OCI-LY3 (cell line): ENCODE results near the gene CRAMP1.

Experiments used
- EZH2phosphoT487 ChIP-seq: fragments of 200-600 bp; shearing (Covaris generic); IDR thresholded peaks from 2 replicates; pipeline ENCODE4 v1.6.1; 2018; ENCODE audit warnings: antibody characterized with exemption, mixed run types, low read depth
- TF ChIP-seq, protein P1 (sequence below): fragments of 200-600, 300-600 bp; sonication (generic); IDR thresholded peaks from 2 replicates; pipeline ENCODE4 v1.5.1; 2014; ENCODE audit warnings: antibody characterized with exemption, low read length, low read depth

DNA sequence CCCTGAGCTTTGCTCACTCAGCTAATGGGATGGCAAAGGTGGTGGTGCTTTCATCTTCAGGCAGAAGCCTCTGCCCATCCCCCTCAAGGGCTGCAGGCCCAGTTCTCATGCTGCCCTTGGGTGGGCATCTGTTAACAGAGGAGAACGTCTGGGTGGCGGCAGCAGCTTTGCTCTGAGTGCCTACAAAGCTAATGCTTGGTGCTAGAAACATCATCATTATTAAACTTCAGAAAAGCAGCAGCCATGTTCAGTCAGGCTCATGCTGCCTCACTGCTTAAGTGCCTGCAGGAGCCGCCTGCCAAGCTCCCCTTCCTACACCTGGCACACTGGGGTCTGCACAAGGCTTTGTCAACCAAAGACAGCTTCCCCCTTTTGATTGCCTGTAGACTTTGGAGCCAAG is 88.1 kb downstream of the CRAMP1 start:
- TF ChIP-seq, protein P1, sequence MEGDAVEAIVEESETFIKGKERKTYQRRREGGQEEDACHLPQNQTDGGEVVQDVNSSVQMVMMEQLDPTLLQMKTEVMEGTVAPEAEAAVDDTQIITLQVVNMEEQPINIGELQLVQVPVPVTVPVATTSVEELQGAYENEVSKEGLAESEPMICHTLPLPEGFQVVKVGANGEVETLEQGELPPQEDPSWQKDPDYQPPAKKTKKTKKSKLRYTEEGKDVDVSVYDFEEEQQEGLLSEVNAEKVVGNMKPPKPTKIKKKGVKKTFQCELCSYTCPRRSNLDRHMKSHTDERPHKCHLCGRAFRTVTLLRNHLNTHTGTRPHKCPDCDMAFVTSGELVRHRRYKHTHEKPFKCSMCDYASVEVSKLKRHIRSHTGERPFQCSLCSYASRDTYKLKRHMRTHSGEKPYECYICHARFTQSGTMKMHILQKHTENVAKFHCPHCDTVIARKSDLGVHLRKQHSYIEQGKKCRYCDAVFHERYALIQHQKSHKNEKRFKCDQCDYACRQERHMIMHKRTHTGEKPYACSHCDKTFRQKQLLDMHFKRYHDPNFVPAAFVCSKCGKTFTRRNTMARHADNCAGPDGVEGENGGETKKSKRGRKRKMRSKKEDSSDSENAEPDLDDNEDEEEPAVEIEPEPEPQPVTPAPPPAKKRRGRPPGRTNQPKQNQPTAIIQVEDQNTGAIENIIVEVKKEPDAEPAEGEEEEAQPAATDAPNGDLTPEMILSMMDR = no peak
- no peak for TF ChIP-seq EZH2phosphoT487
